ENCODE data around the gene FBXO8.

The FBXO8 gene

DNA sequence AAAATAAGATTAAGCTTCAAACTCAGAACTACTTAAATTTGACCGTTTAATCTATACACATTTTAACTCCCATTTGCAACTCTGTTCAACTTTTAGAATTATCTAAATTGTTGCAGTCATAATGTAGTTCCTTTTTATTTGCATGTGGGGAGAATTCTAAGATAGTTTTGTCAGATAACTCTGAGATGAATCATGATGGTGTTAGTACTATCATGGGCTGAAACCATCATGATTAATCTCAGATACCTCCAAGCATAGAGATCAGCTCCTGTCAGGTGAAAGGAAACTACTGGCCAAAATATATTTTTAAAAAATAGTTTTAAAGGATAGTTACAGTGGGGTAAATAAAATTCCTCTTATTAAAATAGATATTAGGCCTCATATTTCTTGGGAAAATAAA is 39.0 kb downstream of the FBXO8 start:
- no peak for FAIRE-seq
- TF ChIP-seq POLR2A (IDR thresholded peaks at IDR 0.05; ENCODE audit: low read depth, low read length): no peak
- DNase-seq (ENCODE audit: insufficient read length, low spot score): no peak

DNA sequence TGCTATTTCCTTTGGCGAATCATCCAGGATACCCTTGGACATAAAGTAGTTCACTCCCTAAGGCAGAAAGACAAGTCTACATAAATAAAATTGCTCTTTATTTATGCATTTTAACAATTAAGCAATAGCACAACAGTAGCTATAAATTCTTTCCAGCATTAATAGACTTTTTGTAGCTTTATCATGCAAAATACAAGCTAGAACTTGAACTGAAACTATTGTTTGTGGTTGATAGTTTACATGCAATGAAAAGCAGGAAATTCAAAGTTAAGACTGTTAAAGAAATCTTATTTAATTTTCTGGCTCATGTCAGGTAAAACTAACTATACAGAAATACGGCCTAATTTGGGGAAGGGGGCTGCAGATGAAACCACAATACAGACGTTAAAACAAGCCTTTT is 42.3 kb downstream of the FBXO8 start:
- TF ChIP-seq POLR2A (IDR thresholded peaks at IDR 0.05; ENCODE audit: low read depth, low read length): no peak
- FAIRE-seq: no peak
- no peak for DNase-seq (ENCODE audit: insufficient read length, low spot score)

DNA sequence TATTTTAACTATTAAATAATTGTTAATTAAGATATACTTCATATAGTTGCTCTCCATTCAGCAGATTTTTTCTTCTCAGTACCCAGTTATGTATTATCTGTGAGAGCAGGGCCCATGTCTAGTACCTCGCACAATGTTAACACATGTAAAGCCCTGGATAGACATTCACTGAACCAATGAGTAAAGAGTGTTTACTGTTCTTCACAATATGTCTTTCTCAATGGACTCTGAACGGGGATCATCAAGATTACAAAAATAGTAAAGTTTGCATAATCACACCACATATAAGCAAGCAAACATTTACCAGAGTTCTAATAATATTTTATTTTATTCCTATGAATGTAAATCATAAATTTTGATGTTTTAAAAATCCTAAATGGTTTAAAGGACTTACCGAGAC is 47.1 kb downstream of the FBXO8 start:
- no peak for TF ChIP-seq POLR2A (IDR thresholded peaks at IDR 0.05; ENCODE audit: low read depth, low read length)
- FAIRE-seq: no peak
- no peak for DNase-seq (ENCODE audit: insufficient read length, low spot score)

GRCh38 chr4:174230680-174231079 is 52.8 kb downstream of the FBXO8 start:
- no peak for FAIRE-seq

GRCh38 chr4:174230148-174230547 is 53.3 kb downstream of the FBXO8 start:
- DNase-seq (ENCODE audit: insufficient read length, low spot score): no peak
- no peak for TF ChIP-seq POLR2A (IDR thresholded peaks at IDR 0.05; ENCODE audit: low read depth, low read length)
- no peak for FAIRE-seq

More at GRCh38 chr4:174230680-174231079, 52.8 kb downstream of the FBXO8 start:
- DNase-seq (ENCODE audit: insufficient read length, low spot score): no peak
- TF ChIP-seq POLR2A (IDR thresholded peaks at IDR 0.05; ENCODE audit: low read depth, low read length): no peak

DNA sequence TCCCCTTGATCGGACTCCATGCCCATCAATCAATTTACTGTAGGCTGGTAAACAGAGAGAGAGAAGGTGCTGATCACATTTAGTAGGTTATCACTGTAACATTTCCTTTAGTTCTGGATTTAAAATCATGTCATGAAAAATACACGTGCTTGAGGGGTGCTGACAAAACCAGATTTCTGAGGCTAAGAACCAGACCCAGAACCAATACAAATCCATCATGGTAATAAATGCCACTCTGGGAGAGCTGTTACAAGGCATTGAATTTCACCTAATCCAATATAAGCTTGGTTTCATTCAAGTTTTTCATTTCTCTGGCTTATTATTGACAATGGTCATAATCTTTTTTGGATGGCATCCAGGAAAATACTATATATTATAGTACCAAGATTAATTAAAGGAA is 54.5 kb downstream of the FBXO8 start:
- no peak for TF ChIP-seq POLR2A (IDR thresholded peaks at IDR 0.05; ENCODE audit: low read depth, low read length)
- DNase-seq (ENCODE audit: insufficient read length, low spot score) (no peak), FAIRE-seq (no peak)

DNA sequence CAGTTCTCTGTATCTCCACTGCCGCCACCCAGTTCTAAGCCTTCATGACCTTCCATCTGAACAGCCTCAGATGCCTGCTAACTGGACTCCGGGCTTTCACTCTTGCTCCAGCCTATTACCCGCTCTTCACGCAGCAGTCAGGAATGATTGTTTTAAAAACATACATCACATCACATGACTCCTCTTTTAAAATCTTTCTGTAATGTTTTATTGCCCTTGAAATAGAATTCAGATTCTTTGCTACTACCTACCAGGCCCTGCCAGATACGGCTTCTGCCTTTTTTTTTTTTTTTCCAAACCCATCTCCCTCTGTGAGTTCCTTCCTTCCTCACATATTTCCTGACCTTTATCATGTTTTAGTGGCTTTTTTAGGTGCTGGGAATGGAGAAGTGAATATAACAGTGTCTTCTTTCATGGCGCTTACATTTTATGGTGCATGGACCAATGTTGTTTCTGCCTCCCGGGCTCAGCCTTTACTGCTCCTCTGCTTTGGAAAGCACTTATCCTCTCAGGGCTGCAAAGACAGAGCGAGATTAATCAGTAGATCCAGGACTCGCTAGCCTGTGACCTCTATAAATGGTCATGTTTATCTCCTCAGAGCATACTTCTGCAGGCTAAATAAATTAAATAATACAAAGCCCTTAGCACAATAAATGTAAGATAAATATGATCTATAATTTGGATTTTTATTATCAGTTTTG is 58.0 kb downstream of the FBXO8 start:
- no peak for DNase-seq (ENCODE audit: insufficient read length, low spot score)
- TF ChIP-seq POLR2A (IDR thresholded peaks at IDR 0.05; ENCODE audit: low read depth, low read length): no peak
- FAIRE-seq: no peak

GRCh38 chr4:174224550-174224949 is 58.9 kb downstream of the FBXO8 start:
- DNase-seq (ENCODE audit: insufficient read length, low spot score) (no peak), FAIRE-seq (no peak)
- no peak for TF ChIP-seq POLR2A (IDR thresholded peaks at IDR 0.05; ENCODE audit: low read depth, low read length)

- TF ChIP-seq POLR2A (IDR thresholded peaks at IDR 0.05; ENCODE audit: low read depth, low read length): no peak
- no peak for DNase-seq (ENCODE audit: insufficient read length, low spot score)
- FAIRE-seq: peak; percentile 23
Observed at GRCh38 chr4:174222266-174222872, 61.1 kb downstream of the FBXO8 start.

DNA sequence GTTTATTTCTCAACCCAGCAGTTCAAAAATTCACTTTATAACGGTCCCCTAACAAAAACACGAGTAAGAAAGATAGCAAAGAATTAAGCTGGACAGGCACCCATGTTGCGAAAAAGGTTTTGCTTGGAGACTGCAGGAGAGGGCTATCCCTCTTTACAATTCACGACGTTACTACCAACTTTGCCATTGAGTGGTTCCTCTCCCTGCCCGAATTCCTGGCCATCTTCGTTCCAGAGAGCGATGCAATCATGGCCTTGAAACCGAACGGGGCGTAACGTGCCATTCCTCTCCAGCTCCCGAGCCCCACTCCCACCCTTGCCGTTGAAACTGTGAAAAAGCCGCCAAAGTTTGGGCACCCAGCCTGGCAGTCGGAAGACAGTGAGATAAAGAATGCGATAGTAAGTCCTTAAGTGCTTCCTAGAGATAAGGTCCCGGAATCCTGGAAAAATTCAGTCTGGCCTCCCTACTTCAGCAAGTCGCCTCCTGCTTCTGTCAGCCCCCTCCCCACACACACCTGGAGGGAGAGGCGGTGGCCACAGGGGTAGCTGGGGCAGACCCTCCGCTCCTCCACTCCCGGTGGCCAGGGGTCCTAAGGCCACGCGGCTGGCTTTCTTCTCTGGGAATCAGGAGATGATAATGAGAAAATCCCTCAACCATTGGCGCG is 65.2 kb downstream of the FBXO8 start:
- TF ChIP-seq POLR2A (IDR thresholded peaks at IDR 0.05; ENCODE audit: low read depth, low read length): no peak
- FAIRE-seq (no peak), DNase-seq (ENCODE audit: insufficient read length, low spot score) (no peak)

DNA sequence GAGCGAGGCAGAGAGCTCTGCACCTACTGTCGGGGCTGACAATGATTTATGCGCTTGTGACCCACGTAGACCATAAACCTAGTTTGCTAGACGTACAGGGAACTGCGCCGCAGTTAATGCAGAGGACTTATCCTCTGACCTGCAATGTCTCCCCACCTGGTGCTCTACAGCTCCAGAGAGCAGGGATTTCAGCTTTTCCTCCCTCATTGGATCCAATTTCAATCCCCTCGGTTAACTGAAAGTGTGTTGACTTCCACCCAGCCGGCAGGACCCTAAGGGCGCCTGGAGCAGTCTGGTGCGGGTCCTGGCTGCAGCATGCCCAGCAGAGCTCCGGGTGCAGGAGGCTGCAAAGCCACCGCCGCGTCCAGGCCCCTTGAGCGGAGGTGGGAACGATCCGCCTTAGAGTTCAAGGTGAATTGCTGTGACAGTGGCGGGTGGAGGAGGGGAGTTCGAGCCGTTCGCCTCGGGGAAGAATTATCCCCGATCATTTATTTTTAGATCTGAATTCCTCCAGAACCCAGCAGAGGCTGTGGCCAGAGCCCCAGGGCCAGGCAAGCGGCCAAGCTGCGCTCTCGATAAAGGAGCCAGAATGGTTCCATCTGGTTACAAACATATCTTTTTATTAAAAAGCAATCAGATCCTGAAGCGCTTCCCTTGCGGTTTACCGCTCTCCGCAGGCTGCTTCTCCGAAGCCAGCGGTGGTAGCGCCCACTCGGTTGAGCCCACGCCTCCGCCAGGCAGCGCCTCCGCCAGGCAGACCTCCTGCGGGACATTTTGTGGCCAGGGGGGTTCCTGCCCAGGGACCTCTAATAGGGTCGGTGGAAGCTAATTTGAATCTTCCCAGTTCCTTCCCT is 66.0 kb downstream of the FBXO8 start:
- FAIRE-seq: no peak
- TF ChIP-seq POLR2A (IDR thresholded peaks at IDR 0.05; ENCODE audit: low read depth, low read length): no peak
- DNase-seq (ENCODE audit: insufficient read length, low spot score): peak; percentile 8

DNA sequence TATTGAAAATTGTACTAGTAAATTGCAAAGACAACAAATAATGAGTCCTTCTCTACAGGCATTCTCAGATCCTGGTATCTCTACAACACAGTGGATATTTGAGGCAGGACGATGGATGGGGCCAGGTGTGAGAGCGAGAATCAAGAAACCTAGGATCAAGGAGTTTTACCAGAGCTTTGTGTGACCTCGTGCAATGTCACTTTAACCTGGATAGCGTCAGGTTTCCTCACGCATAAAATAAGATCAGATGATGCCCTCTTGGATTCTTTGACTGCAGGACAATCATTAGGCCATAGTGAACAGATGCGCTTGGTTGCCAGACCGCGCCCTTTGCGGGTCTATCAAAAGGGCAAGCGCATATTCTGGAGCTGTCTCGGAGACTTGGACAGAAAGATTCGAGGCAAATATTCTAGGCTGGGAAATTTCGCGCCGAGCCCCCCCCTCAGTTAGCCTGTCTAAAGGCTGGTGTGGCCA is 66.6 kb downstream of the FBXO8 start:
- no peak for TF ChIP-seq POLR2A (IDR thresholded peaks at IDR 0.05; ENCODE audit: low read depth, low read length)
- DNase-seq (ENCODE audit: insufficient read length, low spot score) (no peak), FAIRE-seq (no peak)

GRCh38 chr4:174215961-174216680 is 67.3 kb downstream of the FBXO8 start:
- FAIRE-seq (no peak), DNase-seq (ENCODE audit: insufficient read length, low spot score) (no peak)
- TF ChIP-seq POLR2A (IDR thresholded peaks at IDR 0.05; ENCODE audit: low read depth, low read length): no peak
